Breast epithelium (tissue), 3 donors: ENCODE data around the gene ARHGAP26.

ENCODE experiments used
- CTCF ChIP-seq, 3 donors: fragments of 450-650 bp; IDR thresholded peaks; one replicate each; pipeline ENCODE4 v1.5.1; 2016 to 2017; ENCODE audit warnings: antibody characterized with exemption in 3 of 3, mild to moderate bottlenecking in 3 of 3, moderate library complexity in 3 of 3
- POLR2A ChIP-seq: fragments of 450-650 bp; IDR thresholded peaks from one replicate; pipeline ENCODE4 v1.6.1; 2016; ENCODE audit warnings: antibody characterized with exemption, mild to moderate bottlenecking, moderate library complexity
- POLR2AphosphoS5 ChIP-seq, 3 donors: sonication (generic); formaldehyde crosslinking; IDR thresholded peaks; one replicate each; pipeline ENCODE4 v1.6.1; 2017; ENCODE audit warnings: antibody characterized with exemption in 3 of 3

- TF ChIP-seq CTCF (IDR thresholded peaks at IDR 0.05), result no peak
- no peak for TF ChIP-seq POLR2A
- TF ChIP-seq POLR2AphosphoS5 (IDR thresholded peaks at IDR 0.05), result no peak
Observed at GRCh38 chr5:143054480-143054941, 284.3 kb downstream of the ARHGAP26 start.
